Natural killer cell (primary cell): Measurements from ENCODE around the gene RPL10. TPM values are rescaled to one million over a fixed set of nuclear protein-coding genes. Genes with fewer than 3 reads are reported as not detected.
A peak's percentile ranks its signal among the peaks of the same experiment; 100 is the strongest.

ENCODE experiments used
- ATAC-seq, 3 donors: fragments of 150-1000 bp in 2 of 3; fragments of 200-7000 bp in 1 of 3; cut with Tn5 transposase; 1 replicate in 1 of 3; 2 replicates in 2 of 3; pipeline ENCODE4 v1.10.0; 2021; ENCODE audit warnings: mild to moderate bottlenecking in 2 of 3, moderate library complexity in 2 of 3
- DNase-seq, 2 donors: peaks; one replicate each; pipeline versions ENCODE4 v3.0.0 to v3.0.0-alpha.2; 2013 to 2021; ENCODE audit warnings: mixed read lengths in 1 of 2
- H3K27ac ChIP-seq: one replicate; pipeline ENCODE4 v1.5.1; 2013; ENCODE audit warnings: mild to moderate bottlenecking, low read length
- H3K27me3 ChIP-seq: one replicate; pipeline ENCODE4 v1.6.1; 2013; ENCODE audit warnings: low read length; ENCODE audit not compliant: control insufficient read depth, insufficient read depth
- H3K36me3 ChIP-seq: one replicate; pipeline ENCODE4 v1.6.1; 2013; ENCODE audit warnings: low read length; ENCODE audit not compliant: control insufficient read depth, insufficient read depth
- H3K4me1 ChIP-seq: one replicate; pipeline ENCODE4 v1.6.1; 2013; ENCODE audit warnings: low read length; ENCODE audit not compliant: control insufficient read depth, insufficient read depth
- H3K4me3 ChIP-seq: one replicate; pipeline ENCODE4 v1.5.1; 2013; ENCODE audit warnings: low read length
- H3K9me3 ChIP-seq: one replicate; pipeline ENCODE4 v1.6.1; 2013; ENCODE audit warnings: low read length; ENCODE audit not compliant: control insufficient read depth, insufficient read depth
- H3K27ac Mint-ChIP-seq, 2 donors: one replicate each; pipeline ENCODE4 v1.8.0; 2022; ENCODE audit warnings: mild to moderate bottlenecking in 2 of 2, mixed read lengths in 2 of 2, moderate library complexity in 1 of 2
- H3K27me3 Mint-ChIP-seq, 2 donors: one replicate each; pipeline ENCODE4 v1.8.0; 2022; ENCODE audit warnings: low read depth in 2 of 2, mixed read lengths in 2 of 2
- H3K36me3 Mint-ChIP-seq: one replicate; pipeline ENCODE4 v1.8.0; 2022; ENCODE audit warnings: mixed read lengths
- H3K4me1 Mint-ChIP-seq, 2 donors: one replicate each; pipeline ENCODE4 v1.8.0; 2022; ENCODE audit warnings: mixed read lengths in 2 of 2
- H3K4me3 Mint-ChIP-seq: one replicate; pipeline ENCODE4 v1.8.0; 2022; ENCODE audit warnings: mild to moderate bottlenecking, moderate library complexity, mixed read lengths
- H3K9me3 Mint-ChIP-seq, 2 donors: one replicate each; pipeline ENCODE4 v1.8.0; 2022; ENCODE audit warnings: mixed read lengths in 2 of 2
- CTCF ChIP-seq: fragments of 200-600 bp; IDR thresholded peaks from one replicate; pipeline ENCODE4 v1.8.0; 2022; ENCODE audit warnings: antibody characterized with exemption
- WGBS: methylation state at CpG from one replicate; pipeline ENCODE4 v1.1.7; 2013; ENCODE audit warnings: missing lambda C conversion rate; ENCODE audit not compliant: insufficient coverage; 5-methylcytosine and 5-hydroxymethylcytosine counted together
- intact Hi-C: fragments of 100-400 bp; cut with micrococcal nuclease; formaldehyde crosslinking; loops from one replicate; pipeline ENCODE4 v1.14.2; 2022
- total RNA-seq, 4 donors: library from RNA; stranded (reverse); fragments of 120-200 nt in 1 of 4; gene quantifications; one replicate each; pipeline versions ENCODE4 v1.2.3 to v1.2.4, GENCODE V29; 2013 to 2022

The RPL10 gene
- total RNA-seq, 3 donors from 2014 or later (not counting 1 experiment from before 2014, with no cell fraction given), result 2,249 to 2,456 (median 2,324) TPM

DNA sequence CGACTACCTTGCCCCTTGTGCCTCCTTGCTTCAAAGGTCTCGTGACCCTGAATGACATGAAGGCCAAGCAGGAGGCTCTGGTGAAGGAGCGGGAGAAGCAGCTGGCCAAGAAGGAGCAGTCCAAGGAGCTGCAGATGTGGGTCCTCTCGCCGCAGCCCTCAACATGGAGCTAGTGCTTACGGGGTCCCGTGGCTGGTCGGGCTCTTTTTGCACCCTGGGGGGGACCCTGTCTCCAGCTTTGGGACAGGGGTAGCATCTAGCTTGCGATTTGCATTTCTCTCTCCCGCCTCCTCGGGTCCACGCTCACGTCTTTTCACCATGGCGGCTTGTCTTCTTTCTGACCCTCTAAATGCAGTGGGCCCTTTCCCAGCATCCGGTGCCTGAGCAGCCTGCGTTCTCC, 47.6 kb downstream of the RPL10 start:
- Histone ChIP-seq H3K9me3 (no peaks in the 10 kb centered on the region), H3K36me3 (peaks cover 27% of the 10 kb centered on the region), H3K4me3 (no peak overlapping the region), H3K27me3 (no peaks in the 10 kb centered on the region), H3K4me1 (peaks cover 25% of the 10 kb centered on the region), H3K27ac (no peak overlapping the region)
- H3K27me3 Mint-ChIP-seq, result no peaks in the 10 kb centered on the region
- H3K9me3 Mint-ChIP-seq, result no peaks in the 10 kb centered on the region
- ATAC-seq (no peak), DNase-seq (no peak)
- TF ChIP-seq CTCF, result no peak
- peaks cover 0 to 8% of the 10 kb centered on the region in 2 donors for H3K4me1 Mint-ChIP-seq
- intact Hi-C loops, result no loop called here
- WGBS, result 98% methylated on average over 16 of the region's 16 CpGs
- H3K36me3 Mint-ChIP-seq, result no peaks in the 10 kb centered on the region
- H3K27ac Mint-ChIP-seq, result peak overlapping the region in 1 of 2 donors; percentile 62
- peak overlapping the region; percentile 40 for H3K4me3 Mint-ChIP-seq

GRCh38 chrX:154446430-154446829, 48.3 kb downstream of the RPL10 start:
- Mint-ChIP-seq H3K4me1 (peaks cover 0 to 8% of the 10 kb centered on the region in 2 donors), H3K9me3 (no peaks in the 10 kb centered on the region), H3K27ac (peak overlapping the region in 1 of 2 donors; percentile 62), H3K4me3 (no peak overlapping the region), H3K36me3 (no peaks in the 10 kb centered on the region), H3K27me3 (no peaks in the 10 kb centered on the region)
- DNase-seq (no peak), ATAC-seq (no peak)
- intact Hi-C loops, result no loop called here
- WGBS, result 98% methylated on average over 12 of the region's 12 CpGs
- no peak overlapping the region for H3K4me3 ChIP-seq
- no peaks in the 10 kb centered on the region for H3K27me3 ChIP-seq
- H3K27ac ChIP-seq, result no peak overlapping the region
- H3K4me1 ChIP-seq, result peaks cover 25% of the 10 kb centered on the region
- peaks cover 25% of the 10 kb centered on the region for H3K36me3 ChIP-seq
- TF ChIP-seq CTCF, result no peak
- H3K9me3 ChIP-seq, result no peaks in the 10 kb centered on the region

DNA sequence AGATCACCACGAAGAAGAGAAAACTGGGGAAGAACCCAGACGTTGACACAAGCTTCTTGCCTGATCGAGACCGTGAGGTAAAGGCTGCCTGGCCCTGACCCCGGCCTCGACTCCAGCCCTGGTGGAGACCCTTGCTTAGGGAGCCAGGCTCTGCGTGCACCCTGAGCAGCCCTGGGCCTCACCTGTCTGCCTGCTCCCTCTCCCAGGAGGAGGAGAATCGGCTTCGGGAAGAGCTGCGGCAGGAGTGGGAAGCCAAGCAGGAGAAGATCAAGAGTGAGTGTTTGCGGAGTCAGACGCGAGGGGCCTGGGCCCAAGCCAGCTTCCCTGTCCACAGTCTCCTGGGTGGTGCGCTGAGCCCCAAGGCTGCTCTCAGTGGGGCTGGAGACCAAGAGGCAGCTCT, 50.3 kb downstream of the RPL10 start:
- H3K4me3 ChIP-seq, result no peak overlapping the region
- peaks cover 0 to 5% of the 10 kb centered on the region in 2 donors for H3K4me1 Mint-ChIP-seq
- peaks cover 18% of the 10 kb centered on the region for H3K36me3 ChIP-seq
- H3K27ac ChIP-seq, result no peak overlapping the region
- no peaks in the 10 kb centered on the region for H3K9me3 ChIP-seq
- no peak for TF ChIP-seq CTCF
- H3K36me3 Mint-ChIP-seq, result no peaks in the 10 kb centered on the region
- H3K27me3 ChIP-seq, result no peaks in the 10 kb centered on the region
- H3K27me3 Mint-ChIP-seq, result no peaks in the 10 kb centered on the region
- no peak for DNase-seq
- 98% methylated on average over 14 of the region's 14 CpGs for WGBS
- no peak for ATAC-seq
- H3K9me3 Mint-ChIP-seq, result no peaks in the 10 kb centered on the region
- no peak overlapping the region for H3K4me3 Mint-ChIP-seq
- intact Hi-C loops, result no loop called here
- no peak overlapping the region for H3K27ac Mint-ChIP-seq
- peaks cover 22% of the 10 kb centered on the region for H3K4me1 ChIP-seq

DNA sequence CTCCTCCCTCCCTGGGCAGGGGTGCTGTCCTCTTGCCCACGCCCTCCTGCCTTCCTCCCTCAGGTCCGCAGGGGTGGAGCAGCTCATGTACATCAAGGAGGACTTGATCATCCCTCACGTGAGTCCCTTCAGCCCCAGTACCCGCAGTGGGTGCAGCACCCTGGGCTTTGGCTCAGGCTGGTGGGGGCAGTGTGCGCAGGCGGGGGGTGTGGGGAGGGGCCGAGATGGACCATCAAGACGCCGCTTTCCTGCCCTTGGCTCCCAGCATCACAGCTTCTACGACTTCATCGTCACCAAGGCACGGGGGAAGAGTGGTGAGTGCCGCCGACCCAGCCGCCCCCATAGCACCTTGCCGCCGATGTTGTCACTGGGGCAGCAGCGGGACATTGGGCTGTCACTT, 51.4 kb downstream of the RPL10 start:
- H3K4me3 ChIP-seq, result no peak overlapping the region
- TF ChIP-seq CTCF, result no peak
- intact Hi-C loops, result no loop called here
- DNase-seq (no peak), ATAC-seq (no peak)
- no peaks in the 10 kb centered on the region for H3K27me3 ChIP-seq
- no peaks in the 10 kb centered on the region for H3K9me3 Mint-ChIP-seq
- no peak overlapping the region for H3K4me3 Mint-ChIP-seq
- no peak overlapping the region for H3K27ac ChIP-seq
- 97% methylated on average over 18 of the region's 18 CpGs for WGBS
- peaks cover 0 to 5% of the 10 kb centered on the region in 2 donors for H3K27me3 Mint-ChIP-seq
- no peak overlapping the region for H3K27ac Mint-ChIP-seq
- peaks cover 15% of the 10 kb centered on the region for H3K4me1 ChIP-seq
- H3K36me3 Mint-ChIP-seq, result no peaks in the 10 kb centered on the region
- peaks cover 0 to 4% of the 10 kb centered on the region in 2 donors for H3K4me1 Mint-ChIP-seq
- H3K9me3 ChIP-seq, result no peaks in the 10 kb centered on the region
- H3K36me3 ChIP-seq, result peaks cover 18% of the 10 kb centered on the region
